Astrocyte (in vitro differentiated cells and primary cell): ENCODE data around the gene ACKR3. TPM values are rescaled to one million over a fixed set of nuclear protein-coding genes. Genes with fewer than 3 reads are reported as not detected.

ENCODE experiments used
- DNase-seq: peaks from one replicate; pipeline ENCODE4 v3.0.0-alpha.2; 2010; ENCODE audit warnings: low read depth
- FAIRE-seq: peaks from 2 replicates; lab custom pipeline; 2011; peaks lifted over from hg19 to GRCh38; lab: Jason Lieb, UNC
- H2AFZ ChIP-seq: 2 replicates; pipeline ENCODE4 v1.6.0; 2012; ENCODE audit warnings: low read depth, low read length, inconsistent platforms
- H3K27ac ChIP-seq: 2 replicates; pipeline ENCODE4 v1.5.1; 2011; ENCODE audit warnings: low read depth, low read length, inconsistent platforms
- H3K27me3 ChIP-seq: 2 replicates; pipeline ENCODE4 v1.6.0; 2011; ENCODE audit warnings: low read length, inconsistent platforms; ENCODE audit not compliant: insufficient read depth
- H3K36me3 ChIP-seq: 2 replicates; pipeline ENCODE4 v1.5.1; 2011; ENCODE audit warnings: low read length, inconsistent platforms; ENCODE audit not compliant: insufficient read depth
- H3K4me1 ChIP-seq: 2 replicates; pipeline ENCODE4 v1.5.1; 2011; ENCODE audit warnings: low read length, inconsistent platforms; ENCODE audit not compliant: insufficient read depth
- H3K4me2 ChIP-seq: 2 replicates; pipeline ENCODE4 v1.6.0; 2012; ENCODE audit warnings: low read length, inconsistent platforms
- H3K4me3 ChIP-seq: 2 replicates; pipeline ENCODE4 v1.5.1; 2011; ENCODE audit warnings: low read depth, mild to moderate bottlenecking, low read length, inconsistent platforms; ENCODE audit not compliant: insufficient read depth
- H3K79me2 ChIP-seq: 2 replicates; pipeline ENCODE4 v1.6.0; 2012; ENCODE audit warnings: mild to moderate bottlenecking, low read length, inconsistent platforms; ENCODE audit not compliant: insufficient read depth
- H3K9ac ChIP-seq: 2 replicates; pipeline ENCODE4 v1.6.0; 2012; ENCODE audit warnings: mild to moderate bottlenecking, low read length, inconsistent platforms
- H3K9me3 ChIP-seq: 2 replicates; pipeline ENCODE4 v1.5.1; 2012; ENCODE audit warnings: low read depth, mild to moderate bottlenecking, low read length, inconsistent platforms; ENCODE audit not compliant: insufficient read depth
- H4K20me1 ChIP-seq: 2 replicates; pipeline ENCODE4 v1.6.0; 2012; ENCODE audit warnings: low read length, inconsistent platforms; ENCODE audit not compliant: insufficient read depth
- H3K27ac Mint-ChIP-seq: one replicate; pipeline ENCODE4 v1.8.0; 2021; ENCODE audit warnings: mild to moderate bottlenecking, mixed read lengths; ENCODE audit not compliant: unreplicated experiment
- H3K27me3 Mint-ChIP-seq: one replicate; pipeline ENCODE4 v1.8.0; 2021; ENCODE audit warnings: low read depth, mixed read lengths; ENCODE audit not compliant: unreplicated experiment
- H3K36me3 Mint-ChIP-seq: one replicate; pipeline ENCODE4 v1.8.0; 2021; ENCODE audit warnings: low read depth, mixed read lengths; ENCODE audit not compliant: unreplicated experiment
- H3K4me1 Mint-ChIP-seq: one replicate; pipeline ENCODE4 v1.8.0; 2021; ENCODE audit warnings: low read depth, mixed read lengths; ENCODE audit not compliant: unreplicated experiment
- H3K4me3 Mint-ChIP-seq: one replicate; pipeline ENCODE4 v1.8.0; 2021; ENCODE audit warnings: mild to moderate bottlenecking, moderate library complexity, mixed read lengths; ENCODE audit not compliant: unreplicated experiment
- H3K9me3 Mint-ChIP-seq: one replicate; pipeline ENCODE4 v1.8.0; 2021; ENCODE audit warnings: mild to moderate bottlenecking, mixed read lengths; ENCODE audit not compliant: unreplicated experiment
- CTCF ChIP-seq: IDR thresholded peaks from 2 replicates; pipeline ENCODE4 v1.5.1; 2011; ENCODE audit warnings: low read depth, mild to moderate bottlenecking, inconsistent platforms, low read length, moderate library complexity; ENCODE audit not compliant: insufficient read depth
- EZH2 ChIP-seq: IDR thresholded peaks from 2 replicates; pipeline ENCODE4 v1.6.1; 2012; ENCODE audit warnings: mild to moderate bottlenecking, low read length, inconsistent platforms; ENCODE audit not compliant: insufficient read depth
- total RNA-seq: library from RNA; stranded (reverse); gene quantifications from 2 replicates; pipeline ENCODE4 v1.2.1, GENCODE V29; 2021

Gene ACKR3
- total RNA-seq, 1 donor from 2014 or later = 72.7 TPM

DNA sequence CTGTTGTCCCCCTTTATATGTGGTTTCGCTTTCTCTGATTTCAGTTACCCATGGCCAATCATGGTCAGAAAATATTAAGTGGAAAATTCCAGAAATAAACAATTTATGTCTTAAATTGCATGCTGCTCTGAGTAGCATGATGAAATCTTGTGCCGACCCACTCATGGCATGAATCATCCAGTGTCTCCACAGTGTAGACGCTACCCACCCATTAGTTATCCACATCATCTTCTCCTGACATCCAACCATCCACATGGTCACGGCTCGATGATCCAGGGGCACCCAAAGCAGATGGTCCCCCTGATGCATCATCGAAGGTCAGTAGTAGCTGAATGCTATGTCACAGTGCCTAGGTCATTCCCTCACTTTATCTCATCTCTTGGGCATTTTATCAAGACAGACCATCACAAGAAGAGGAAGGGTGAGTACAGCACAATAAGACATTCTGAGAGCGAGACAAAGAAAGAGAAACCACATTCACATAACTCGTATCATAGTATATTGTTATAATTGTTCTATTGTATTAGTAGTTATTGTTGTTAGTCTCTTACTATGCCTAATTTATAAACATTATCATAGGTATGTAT, 44.1 kb upstream of the ACKR3 start:
- Mint-ChIP-seq H3K27ac (no peak overlapping the region), H3K4me3 (no peak overlapping the region), H3K4me1 (peaks cover 11% of the 10 kb centered on the region), H3K9me3 (no peaks in the 10 kb centered on the region), H3K27me3 (peaks cover 27% of the 10 kb centered on the region), H3K36me3 (no peaks in the 10 kb centered on the region)
- TF ChIP-seq CTCF (no peak), EZH2 (no peak)
- H3K9me3 ChIP-seq = no peaks in the 10 kb centered on the region
- H3K4me1 ChIP-seq = no peaks in the 10 kb centered on the region
- no peak overlapping the region for H3K4me2 ChIP-seq
- H3K27ac ChIP-seq = no peak overlapping the region
- DNase-seq (peak; percentile 46), FAIRE-seq (no peak)
- H3K9ac ChIP-seq = no peak overlapping the region
- H3K27me3 ChIP-seq = peaks cover 8% of the 10 kb centered on the region
- H3K4me3 ChIP-seq = no peak overlapping the region
- H2AFZ ChIP-seq = no peak overlapping the region
- no peaks in the 10 kb centered on the region for H3K79me2 ChIP-seq
- no peaks in the 10 kb centered on the region for H3K36me3 ChIP-seq
- no peaks in the 10 kb centered on the region for H4K20me1 ChIP-seq

DNA sequence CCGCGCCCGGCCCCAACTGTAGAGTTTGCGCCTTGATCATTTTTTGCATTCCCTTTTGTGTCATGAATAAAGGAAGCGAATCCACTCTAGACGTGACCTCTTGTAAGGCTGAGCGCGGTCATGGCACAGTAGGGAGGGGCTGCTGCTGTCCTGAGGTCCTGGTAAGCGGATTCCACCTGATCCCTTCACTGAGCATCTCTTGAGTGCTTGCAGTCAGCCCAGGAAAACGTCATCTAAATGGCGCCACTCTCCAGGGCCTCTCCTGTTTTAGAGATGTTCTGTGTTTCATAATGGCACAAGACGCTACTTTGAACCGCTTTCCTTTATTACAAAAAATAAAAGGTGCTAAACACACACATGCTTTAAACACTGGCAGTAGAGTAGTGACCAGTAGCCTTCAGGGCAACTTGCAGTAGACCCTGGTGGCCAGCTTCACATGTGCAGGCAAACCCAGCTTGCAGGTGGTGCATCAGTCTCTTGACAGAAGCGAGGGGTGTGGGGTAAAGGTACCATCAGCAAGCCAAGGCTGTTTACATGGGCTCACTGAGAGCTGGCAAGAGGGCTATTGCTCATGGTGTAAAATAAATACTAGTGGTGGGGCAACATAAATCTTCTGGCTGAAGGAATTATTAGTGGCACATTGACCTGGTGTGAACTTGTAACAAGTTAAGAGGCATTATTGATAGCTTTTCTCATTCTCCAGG, 43.0 kb upstream of the ACKR3 start:
- TF ChIP-seq EZH2 = no peak
- no peak for TF ChIP-seq CTCF
- H3K9ac ChIP-seq = no peak overlapping the region
- H3K36me3 ChIP-seq = no peaks in the 10 kb centered on the region
- H3K4me2 ChIP-seq = no peak overlapping the region
- peaks cover 22% of the 10 kb centered on the region for H3K27me3 Mint-ChIP-seq
- H3K4me3 ChIP-seq = no peak overlapping the region
- H3K27me3 ChIP-seq = peaks cover 3% of the 10 kb centered on the region
- no peak overlapping the region for H3K4me3 Mint-ChIP-seq
- peaks cover 11% of the 10 kb centered on the region for H3K4me1 Mint-ChIP-seq
- H3K79me2 ChIP-seq = no peaks in the 10 kb centered on the region
- no peaks in the 10 kb centered on the region for H4K20me1 ChIP-seq
- no peaks in the 10 kb centered on the region for H3K9me3 ChIP-seq
- H3K27ac ChIP-seq = no peak overlapping the region
- no peak overlapping the region for H3K27ac Mint-ChIP-seq
- no peaks in the 10 kb centered on the region for H3K4me1 ChIP-seq
- DNase-seq (peak; percentile 22), FAIRE-seq (no peak)
- H3K36me3 Mint-ChIP-seq = no peaks in the 10 kb centered on the region
- H2AFZ ChIP-seq = no peak overlapping the region
- H3K9me3 Mint-ChIP-seq = no peaks in the 10 kb centered on the region

DNA sequence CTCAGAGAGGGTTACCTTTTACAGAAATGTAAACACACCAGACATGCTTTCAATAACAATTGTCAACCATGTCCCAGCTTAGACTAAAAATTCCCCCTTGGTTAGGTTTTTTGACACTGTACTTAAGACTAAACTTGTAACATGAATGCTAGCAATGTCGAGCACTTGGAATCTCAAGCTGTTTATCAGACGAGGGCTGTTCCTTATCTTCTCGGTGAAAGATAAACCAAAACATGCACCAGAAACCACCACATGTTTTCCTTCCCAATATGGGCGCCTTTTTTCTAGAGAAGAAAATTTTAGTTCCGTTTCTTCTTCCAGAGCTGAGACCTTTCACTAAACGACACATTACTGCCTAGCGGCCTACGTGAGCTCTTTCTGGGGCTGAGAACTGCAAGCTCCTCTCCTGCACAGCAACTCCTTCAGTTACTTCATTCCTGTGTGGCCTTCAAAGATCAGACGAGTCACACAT, 42.4 kb upstream of the ACKR3 start:
- H3K4me3 ChIP-seq = no peak overlapping the region
- H3K4me3 Mint-ChIP-seq = no peak overlapping the region
- H3K79me2 ChIP-seq = no peaks in the 10 kb centered on the region
- no peak overlapping the region for H3K4me2 ChIP-seq
- FAIRE-seq (no peak), DNase-seq (peak; percentile 53)
- no peaks in the 10 kb centered on the region for H3K27me3 ChIP-seq
- H3K27ac ChIP-seq = no peak overlapping the region
- TF ChIP-seq EZH2 = no peak
- no peak for TF ChIP-seq CTCF
- peaks cover 2% of the 10 kb centered on the region for H3K36me3 Mint-ChIP-seq
- no peaks in the 10 kb centered on the region for H3K9me3 Mint-ChIP-seq
- no peaks in the 10 kb centered on the region for H3K4me1 ChIP-seq
- no peaks in the 10 kb centered on the region for H4K20me1 ChIP-seq
- H3K36me3 ChIP-seq = no peaks in the 10 kb centered on the region
- no peak overlapping the region for H2AFZ ChIP-seq
- H3K4me1 Mint-ChIP-seq = peaks cover 11% of the 10 kb centered on the region
- H3K27me3 Mint-ChIP-seq = peaks cover 21% of the 10 kb centered on the region
- H3K27ac Mint-ChIP-seq = no peak overlapping the region
- no peaks in the 10 kb centered on the region for H3K9me3 ChIP-seq
- no peak overlapping the region for H3K9ac ChIP-seq
